ENCODE data around the gene NECTIN2.

DNA sequence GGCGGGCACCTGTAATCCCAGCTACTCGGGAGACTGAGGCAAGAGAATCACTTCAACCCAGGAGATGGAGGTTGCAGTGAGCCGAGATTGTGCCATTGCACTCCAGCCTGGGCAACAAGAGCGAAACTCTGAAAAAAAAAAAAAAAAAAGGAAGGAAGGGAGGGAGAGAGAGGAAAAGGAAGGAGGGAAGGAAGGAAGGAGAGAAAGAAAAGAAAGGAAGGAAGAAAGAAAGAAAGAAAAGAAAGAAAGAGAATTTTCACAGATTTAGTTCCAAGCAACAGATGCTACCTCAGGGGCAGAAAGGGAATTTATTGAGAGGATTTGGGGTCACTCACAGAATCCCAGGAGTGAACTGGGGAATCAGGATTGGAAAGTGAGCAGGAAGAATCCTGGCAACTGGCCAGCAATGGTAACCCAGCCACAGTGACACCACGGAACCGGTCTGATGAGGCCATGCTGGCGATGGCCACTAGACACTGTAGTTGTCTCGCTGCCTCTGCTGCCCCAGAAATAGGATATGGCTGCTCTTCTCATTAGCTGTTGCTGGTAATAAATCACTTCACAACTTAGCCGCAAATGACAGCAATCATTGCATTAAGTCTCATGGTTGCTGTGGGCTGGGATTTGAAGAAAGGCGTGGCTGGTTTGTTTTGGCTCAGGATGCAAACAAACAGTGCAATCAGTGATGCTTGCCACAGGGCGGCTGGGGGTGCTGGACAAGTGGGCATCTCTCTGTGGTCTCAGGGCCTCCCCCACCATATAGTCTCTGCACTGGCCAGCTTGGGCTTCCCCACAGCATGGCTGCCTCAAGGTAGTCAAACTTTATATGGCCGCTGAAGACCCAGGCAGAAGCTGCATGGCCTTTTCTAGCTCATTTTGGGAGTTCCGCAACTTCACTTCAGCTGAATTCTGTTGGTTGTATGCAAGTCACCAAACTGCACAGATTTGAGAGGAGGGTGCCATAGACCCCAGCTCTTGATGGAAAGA is 42.4 kb upstream of the NECTIN2 start:
- TF ChIP-seq FOXK2 (IDR thresholded peaks at IDR 0.05) (no peak), NFRKB (IDR thresholded peaks at IDR 0.05) (no peak), SP1 (IDR thresholded peaks at IDR 0.05) (no peak)
